ENCODE measurements around the gene UNC13D.
A peak's percentile ranks its signal among the peaks of the same experiment; 100 is the strongest.

Gene UNC13D

DNA sequence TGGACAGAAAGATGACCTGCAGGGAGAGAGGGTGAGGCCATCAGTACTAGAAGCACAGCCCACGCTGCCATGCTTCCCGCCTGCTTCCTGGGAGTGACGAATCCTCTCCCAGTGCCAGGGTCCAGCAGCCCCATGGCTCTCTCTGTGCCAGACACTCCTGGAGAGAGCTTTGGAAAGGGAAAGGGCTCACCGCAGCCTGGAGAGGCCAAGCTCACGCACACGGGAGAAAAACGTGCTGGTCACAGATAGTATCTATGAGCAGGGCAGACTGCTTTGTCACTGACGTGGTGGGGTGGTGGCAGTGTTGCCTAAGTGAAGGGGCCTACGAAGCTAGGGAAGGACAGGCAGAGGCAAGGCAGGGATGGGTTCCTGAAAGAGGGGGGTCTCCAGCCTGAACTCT lies 5.5 kb upstream of the UNC13D start:
- DNase-seq, result no peak

DNA sequence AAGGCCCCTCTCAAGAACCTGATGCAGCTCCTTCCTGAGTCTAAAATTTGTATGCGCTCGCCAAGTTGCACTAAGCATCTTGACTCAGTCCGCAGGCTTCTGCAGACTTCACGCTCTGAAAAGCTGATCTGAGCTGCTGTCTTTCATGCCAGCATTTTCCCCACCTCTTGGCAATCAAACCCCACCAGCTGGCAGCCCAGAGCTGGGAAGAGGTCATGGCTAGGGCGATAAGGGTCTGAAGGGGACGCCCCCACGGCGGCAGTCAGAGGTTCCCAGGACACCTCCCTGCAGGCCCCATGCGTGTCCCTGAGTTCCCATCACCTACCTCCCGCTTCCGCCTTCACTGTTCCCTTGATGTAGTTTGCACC lies 5.1 kb upstream of the UNC13D start:
- no peak for DNase-seq

DNA sequence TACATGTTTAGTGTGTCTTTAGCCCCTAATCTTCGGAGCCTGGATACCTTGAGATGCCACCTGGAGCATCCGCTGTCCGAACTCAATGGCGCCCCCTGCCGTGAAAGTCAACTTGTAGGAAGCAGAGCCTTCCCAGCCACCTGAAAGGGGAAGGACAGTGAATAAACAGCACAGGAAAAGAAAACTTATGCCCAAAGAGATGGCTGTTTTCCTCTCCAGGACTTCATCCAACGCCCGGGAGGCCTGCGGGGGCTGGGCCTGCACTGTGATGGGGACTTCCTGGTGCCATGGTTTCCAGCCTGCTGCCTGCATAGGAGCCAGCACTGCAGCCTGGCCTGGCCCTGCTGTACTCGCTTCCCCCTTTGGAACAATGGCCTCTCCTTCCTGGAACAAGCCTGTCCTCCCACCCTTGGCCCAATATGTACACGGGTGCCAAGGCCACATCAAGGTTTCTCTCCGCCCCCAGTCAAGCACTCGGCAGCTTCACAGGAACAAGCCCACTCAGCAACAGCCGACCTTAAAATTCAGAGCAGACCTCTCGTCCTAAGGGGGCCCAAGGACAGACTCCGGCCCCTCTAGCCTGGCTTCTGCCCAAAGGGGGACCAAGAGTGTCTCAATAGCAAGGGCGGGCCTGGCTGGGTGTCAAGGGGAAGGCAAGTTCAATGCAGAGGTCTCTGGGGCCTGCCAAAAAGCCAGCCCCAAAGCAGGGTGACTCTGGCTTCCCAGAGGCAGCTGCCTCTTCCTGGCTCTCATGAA lies 4.5 kb upstream of the UNC13D start:
- DNase-seq, result peak; percentile 88 to 91

DNA sequence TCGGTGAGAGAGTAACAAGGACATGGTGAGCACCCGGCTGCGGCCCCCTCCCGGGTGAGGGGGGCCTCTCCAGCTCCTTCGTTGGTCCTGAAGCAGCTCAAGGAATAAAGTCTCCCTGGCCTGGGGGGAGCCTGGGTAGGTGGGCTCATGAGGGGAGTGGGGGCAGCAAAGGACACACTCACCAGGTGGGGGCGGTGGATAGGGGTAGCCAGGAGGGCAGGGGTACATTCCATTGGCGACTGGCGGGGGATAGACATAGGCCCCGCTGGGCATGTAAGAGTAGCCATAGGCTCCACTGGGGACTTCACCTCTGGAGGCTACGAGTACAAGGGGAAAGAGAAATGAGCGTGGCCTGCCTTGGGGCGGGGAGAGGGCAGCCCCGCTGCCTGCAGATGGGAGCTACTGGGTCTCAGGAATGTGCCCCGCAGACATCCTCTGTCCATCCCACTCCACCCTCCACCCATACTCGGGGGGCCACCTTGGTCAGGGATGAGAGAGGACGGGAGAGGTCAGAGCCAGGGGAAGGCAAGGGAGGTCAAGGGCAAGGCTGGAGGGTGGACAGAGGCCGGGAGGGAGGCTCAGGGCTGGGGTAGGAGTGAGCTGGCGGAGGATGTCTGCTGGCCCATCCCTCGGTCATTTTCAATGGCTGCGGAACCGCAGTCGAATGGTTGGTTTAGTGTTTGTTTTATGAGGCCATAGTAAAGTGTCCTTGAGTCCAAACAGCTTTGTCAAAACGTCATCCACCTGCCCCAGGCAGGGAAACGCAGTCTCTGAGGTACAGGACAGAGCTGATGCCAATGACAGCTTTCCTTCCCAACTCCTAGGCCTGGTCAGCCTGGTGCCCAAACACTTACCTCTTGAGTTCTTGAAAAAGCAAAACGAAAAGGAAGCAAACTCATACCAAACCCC lies 3.7 kb upstream of the UNC13D start:
- DNase-seq, result no peak

DNA sequence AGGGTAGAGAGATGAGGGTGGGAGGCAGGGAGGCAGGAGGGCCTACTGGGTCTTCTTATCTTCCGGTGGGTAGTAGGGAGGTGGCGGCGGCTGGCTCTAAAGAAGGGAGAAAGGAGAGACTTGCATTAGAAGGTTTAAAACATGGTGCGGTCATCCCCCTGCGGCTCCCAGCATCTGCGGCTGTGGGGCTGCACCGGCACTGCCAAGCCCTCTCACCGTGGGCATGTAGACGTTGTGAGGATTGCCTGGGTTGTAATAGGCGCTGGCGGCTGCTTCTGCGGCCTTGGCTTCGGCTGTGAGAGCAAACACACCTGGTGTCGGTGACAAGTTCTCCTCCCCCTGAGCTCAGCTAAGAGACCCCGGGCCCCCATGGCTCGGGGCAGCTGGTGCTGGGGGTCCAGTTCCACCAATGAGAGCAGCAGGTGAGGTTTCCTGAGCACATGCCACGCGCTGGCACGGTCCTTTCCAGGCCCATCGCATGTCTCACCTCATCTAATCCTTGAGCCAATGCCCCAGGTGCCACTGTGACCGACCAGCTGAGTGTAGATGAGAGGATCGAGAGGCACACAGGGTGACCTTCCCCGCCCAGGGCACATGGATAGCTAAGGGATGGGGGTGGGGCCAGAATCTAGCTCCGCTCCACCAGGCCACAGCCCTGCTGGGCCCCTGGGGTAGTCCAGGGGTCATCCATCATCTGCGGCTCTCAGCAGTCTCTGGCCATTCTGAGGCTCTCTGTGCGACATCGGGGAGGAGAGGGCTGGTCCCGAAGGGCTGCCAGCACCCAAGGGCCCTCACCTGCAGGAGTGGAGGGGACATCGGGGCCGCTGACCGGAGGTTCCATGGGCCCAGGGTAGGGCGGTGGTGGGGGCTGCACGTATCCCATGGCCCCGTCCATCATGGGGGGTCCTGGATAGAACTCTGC lies 2.7 kb upstream of the UNC13D start:
- no peak for DNase-seq

DNA sequence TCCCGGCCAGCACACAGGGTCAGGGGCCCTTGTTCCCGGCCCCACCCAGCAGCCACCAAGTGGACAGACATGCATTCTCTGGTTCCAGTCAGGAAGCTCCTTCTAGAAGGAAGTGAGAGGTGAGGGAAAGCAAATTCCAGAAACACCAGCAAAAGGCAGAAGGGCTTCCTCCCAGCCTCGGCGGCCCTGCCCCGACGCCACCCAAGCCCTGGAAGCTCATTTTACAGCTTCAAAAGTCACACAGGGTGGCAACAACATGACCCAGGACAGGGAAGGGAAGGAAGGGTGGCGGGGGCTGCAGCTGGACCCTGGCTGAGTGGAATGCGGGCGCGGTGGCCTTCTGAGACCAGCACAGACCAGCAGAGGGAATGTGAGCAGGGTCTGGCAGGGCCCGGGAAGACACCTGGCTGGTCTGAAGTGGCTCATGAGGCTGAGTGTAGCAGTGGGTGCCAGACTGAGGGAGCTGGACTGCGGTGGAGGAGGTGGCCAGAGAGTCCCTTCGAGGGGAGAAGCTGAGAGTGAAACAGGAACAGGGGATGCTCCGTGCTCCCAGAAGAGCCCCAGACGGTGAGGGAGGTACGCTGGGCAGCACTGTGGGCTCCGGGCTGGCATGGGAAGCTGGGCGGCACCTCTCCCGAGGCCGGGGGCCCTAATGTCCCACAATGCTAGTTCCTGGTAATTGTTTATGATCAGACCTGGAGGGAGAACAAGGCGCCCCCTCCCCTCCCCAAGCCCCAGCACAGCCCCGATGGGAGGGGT lies 1.9 kb upstream of the UNC13D start:
- DNase-seq, result no peak

DNA sequence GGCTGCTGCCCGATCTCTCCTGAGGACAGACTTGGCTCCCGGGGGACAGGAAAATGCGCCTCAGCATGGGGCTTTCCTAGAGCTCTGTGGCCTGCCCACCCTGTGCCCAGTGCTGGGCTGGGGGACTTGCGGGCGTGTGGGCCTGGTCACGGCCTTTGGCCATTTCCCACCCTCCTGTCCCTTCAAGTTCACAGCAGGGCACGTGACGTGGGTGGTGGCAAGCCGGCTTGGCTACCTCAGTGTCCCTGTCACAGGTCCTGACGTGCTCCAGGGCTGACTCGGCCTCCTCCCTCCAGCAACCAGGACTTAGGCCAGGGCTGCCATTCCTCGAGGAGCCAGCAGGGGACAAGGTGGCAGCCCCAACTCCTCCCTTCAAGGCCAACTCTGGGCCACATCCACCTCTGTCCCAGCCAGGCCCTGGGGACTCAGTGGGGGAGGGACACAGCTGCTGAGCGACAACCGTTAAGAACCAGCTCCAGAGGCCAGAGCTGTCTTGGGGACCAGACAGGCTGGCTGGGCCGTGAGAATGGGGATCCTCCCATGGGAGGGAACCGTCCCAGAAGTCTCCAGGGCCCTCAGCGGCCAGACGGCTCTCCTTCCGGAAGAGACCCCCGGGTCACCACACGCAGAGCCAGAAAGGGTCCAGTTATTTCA lies 981 bp upstream of the UNC13D start:
- DNase-seq, result peak; percentile 83 to 86

DNA sequence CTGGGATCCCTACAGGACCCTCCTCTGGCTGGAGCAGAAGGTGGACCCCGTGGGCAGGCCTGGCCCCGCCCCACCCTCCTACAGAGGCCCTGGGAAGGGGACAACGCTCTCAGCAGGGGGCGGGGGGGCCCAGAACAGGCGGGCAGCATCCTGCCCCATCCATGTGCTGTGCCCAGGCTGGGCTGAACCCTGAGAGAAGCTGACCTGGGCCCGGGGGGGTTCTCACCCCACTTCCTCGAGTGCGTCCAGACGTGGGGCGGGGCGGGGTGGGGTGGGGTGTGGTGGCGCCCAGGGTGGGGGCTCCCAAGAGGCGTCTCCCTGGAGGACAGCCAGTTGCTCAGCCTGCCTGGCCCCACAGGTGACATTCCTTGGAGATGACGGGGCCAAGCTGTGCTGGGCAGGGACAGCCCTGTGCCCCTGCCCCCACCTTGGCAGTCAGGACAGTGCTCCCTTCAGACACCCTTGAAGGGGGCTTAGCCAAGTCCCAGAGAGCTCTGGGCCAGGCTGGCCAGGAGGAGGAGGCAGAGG lies 390 bp upstream of the UNC13D start:
- DNase-seq, result no peak

DNA sequence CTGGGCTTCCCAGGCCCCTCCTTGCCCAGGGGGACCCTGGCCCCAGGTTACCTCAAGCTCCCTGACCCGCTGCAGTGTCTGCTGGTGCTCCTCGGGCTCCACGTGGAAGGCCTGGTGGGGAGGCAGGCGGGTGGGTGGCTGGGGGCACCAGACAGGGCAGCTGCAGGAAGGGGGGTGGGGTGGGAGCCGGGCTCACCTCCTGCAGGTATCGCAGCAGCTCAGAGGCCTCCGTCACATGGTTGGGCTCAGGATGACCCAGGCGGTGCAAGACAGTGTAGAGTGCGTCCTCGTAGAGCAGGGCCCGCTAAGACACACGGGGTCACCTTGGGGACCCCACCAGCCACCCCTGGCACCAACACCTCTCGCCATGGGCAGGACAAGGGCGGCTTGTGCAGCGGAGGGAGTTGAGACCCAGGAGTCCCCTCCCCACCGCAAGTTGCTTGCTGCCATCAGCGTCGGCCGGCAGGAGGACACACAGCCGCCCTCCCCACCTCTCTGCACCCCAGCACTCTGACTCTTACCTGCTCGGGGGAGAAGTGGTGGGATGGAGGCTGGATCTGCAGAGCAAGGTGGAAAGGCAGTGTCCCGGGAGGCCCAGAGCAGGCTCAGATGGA lies 1.1 kb downstream of the UNC13D start:
- DNase-seq, result peak; percentile 57 to 63

DNA sequence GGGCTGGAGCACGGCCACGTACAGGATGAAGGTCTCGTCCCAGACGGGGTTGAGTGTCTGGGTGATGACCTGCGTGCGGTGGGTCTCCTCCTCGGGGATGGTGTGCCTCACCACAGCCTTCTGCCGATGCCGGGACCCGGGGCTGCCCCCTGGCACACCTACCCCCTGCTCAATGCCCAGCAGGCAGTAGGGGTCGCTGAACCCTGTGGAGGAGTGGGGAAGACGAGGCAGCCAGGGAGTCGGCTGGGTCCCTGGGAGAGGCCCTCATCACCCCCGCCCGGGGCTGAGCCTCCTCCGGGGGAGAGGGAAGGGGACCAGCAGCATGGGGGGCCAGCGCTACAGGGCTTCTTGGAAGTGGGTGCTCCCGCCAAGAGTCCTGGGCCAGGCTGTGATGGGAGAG lies 1.8 kb downstream of the UNC13D start:
- no peak for DNase-seq

DNA sequence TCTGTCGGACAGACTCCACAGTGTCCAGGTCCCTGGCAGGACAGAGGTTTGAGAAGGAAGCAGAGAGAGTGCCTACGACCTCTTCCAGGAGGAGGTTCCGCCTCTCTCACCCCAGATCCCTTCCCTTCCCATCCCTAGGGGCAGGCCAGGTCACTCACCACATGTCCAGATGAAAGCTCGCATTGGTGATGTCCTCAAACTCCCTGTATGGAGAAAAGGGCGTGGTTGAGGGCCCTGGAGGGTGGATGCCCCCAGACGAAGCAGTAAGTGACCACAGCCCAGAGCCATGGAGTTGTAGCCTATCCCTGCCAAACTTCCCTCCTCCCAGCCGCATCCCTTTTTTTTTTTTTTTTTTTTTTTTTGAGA lies 3.4 kb downstream of the UNC13D start:
- no peak for DNase-seq

DNA sequence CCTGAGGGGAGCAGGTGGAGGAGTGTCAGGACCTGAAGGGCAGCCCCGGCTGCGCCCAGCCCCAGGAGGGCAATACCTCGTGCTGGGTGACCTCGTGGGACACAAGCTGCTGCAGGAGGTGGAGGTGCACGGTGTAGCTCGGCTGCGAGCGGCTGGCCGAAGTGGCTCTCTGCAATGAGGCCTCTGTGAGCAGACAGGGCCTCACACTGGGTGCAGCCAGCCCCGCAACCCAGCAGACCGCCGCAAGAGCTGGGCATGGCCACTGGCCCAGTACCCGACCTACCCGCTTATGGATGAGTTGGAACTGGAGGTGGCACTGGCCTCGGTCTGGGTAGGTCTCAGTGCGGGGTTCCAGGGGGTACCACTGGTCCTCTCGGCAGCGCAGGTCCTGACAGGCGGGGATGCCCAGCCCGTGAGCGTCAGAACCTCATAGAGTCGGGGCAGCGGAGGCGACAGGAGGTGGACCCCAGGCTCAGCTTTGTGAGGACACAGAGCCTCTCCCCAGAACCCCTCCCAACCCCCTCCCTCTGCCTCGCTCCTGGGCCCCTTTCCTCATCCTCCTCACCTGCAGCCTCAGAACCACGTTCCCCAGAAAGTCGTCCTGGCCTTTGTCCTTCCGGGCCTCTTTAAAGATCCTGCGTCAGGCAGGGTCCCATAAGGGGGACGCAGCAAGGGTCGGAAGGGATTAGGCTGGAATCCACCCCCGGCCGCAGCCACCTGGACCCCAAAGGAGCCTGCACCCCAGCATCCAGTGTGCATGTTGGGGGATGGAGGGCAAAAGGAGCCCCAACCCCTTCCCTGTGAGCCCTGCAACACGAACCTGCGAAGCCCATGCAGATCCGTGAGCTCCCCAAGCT lies 4.0 kb downstream of the UNC13D start:
- no peak for DNase-seq

DNA sequence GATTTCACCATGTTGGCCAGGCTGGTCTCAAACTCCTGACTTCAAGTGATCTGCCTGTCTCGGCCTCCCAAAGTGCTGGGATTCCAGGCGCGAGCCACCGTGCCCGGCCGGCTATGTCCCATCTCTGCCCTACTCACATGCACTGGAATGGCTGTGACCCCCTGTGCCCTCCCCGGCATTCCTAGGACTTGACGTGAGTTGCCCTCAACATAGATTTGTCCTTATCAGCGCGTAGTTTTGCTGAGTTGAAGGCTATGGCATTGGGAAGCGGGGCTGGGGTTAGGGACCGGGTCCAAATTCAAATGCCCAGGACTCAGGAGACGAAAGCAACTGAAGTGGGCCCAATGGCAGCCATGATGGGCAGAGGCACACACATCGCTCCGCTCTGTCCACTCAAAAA lies 5.8 kb downstream of the UNC13D start:
- DNase-seq, result no peak

DNA sequence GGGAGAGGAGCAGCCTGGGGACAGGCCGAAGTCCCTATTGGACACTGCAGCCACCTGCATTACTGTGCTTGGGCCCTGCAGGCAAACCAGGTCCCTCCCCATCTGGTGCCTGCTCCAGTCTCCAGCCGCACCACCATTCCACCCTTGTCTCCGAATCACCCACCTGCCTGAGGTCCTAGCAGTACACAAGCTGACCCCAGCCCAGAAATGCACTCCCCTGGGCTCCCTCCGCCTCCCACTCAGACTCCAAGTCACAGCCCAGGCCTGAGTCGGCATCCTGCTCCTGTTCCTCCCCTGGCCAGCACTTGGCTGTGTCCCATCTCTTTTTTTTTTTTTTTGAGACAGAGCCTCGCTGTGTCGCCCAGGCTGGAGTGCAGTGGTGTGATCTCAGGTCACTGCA lies 6.3 kb downstream of the UNC13D start:
- no peak for DNase-seq

DNA sequence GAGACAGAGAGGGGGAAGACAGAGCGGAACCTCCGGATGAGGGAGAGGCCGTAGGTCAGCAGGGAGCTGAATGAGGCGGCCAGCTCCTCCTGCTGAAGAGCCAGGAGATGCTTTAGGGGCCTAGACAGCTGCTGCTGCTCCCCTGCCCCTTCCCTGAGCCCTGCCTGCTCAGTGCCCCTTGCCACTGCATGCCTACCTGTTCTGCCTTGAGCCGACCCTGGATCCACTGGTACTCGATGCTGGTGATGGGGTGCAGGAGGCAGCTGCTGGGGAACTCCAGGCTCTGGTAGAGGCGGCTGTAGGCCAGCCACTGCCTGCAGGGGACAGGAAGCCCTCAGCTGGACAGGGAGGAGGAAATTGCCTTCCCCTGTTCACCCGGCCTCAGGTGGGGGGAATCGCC lies 7.6 kb downstream of the UNC13D start:
- DNase-seq, result no peak

DNA sequence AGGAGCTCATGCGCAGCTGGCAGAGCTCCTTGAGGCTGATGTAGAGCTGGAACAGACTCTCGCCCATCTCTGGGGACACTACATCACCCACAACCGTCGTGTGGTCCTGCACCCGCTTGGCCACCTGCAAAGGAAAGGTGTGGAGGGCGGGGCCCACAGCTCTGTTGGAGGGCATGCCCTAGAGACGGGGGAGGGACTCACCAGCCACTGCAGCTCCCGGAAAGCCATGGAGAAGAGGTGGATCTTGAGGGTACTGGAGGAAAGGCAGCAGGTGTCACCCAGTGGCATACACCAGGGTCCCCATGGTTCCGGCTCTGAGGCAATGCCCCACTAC lies 8.6 kb downstream of the UNC13D start:
- DNase-seq, result no peak

DNA sequence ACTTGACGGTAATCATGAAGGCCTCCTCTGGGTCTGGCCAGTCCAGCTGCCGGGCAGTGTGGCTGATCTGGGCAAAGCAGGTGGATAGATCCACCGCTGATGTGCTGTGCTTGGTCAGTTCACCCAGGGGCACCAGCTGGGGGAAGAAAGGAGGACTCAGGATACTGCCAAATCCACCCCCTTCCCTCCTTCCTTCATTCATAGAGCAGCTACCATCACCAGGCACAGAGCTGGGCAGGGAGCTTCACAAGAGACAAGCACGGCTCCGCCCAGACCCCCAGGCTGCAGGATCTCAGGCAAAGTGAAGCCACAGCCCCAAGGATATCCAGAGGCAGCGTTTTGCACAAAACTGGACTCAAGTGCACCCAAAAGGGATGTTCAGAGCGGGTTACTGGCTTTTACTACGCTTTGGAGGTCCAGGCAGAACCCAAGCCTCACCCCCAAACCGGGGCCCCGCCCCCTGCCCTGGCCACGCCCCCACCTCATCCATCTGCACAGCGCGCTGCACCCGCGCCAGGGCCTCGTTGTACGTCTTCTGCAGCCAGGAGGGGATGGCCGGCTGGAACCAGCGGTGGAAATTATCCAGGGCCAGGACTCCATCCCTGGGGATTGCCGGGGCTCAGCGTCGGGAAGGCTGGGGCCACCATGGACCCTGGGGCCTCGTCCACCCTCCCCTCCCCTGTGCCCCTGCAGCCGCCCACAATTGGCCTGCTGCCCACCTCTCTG lies 9.1 kb downstream of the UNC13D start:
- no peak for DNase-seq

DNA sequence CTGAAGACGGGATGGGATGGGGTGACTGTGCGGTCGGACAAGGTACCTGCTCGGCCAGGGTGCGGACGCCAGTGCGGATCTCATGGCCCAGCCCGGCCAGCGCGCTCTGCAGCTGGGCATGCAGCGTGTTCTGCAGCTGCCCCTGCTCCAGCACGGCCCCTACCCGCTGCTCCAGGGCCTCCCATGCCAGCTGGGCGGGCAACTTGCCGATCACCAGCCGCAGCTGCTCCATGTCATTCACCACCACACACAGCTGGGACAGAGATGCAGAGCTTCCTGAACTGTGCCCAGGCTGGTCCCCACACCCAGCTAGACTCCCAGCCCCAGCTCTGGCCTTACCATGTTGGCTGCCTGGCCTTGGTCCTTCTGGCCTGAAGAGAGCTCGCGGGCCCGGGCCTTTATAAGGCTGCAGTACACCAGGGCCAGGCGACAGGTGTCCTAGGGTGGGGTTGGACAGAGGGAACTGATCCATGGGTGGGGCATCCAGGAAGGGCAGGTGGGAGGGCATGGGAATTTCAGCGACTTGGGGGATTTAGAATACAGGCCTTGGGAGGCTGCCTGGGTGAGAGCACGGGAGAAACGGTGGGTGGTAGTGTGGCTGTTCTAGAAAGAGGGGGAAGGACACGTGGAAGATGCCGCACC lies 9.8 kb downstream of the UNC13D start:
- DNase-seq, result no peak
